ENCODE results near the gene LSG1.

- TF ChIP-seq POLR2AphosphoS5 (IDR thresholded peaks at IDR 0.05) (no peak), CTCF (IDR thresholded peaks at IDR 0.05) (no peak), POLR2A (IDR thresholded peaks at IDR 0.05) (no peak)
Observed at GRCh38 chr3:194720048-194720447, 48.1 kb upstream of the LSG1 start.

Data from upper lobe of left lung (tissue), 4 donors.